GM12872 (cell line): Measurements from ENCODE around the gene GLB1L.

Experiments used
- TF ChIP-seq, protein P1 (sequence below): IDR thresholded peaks from 3 replicates; pipeline ENCODE4 v1.5.1; 2011; ENCODE audit warnings: low read depth, mild to moderate bottlenecking, low read length, moderate library complexity; ENCODE audit not compliant: insufficient read depth

Gene GLB1L

GRCh38 chr2:219285373-219285735, 40.1 kb upstream of the GLB1L start:
- TF ChIP-seq, protein P1, sequence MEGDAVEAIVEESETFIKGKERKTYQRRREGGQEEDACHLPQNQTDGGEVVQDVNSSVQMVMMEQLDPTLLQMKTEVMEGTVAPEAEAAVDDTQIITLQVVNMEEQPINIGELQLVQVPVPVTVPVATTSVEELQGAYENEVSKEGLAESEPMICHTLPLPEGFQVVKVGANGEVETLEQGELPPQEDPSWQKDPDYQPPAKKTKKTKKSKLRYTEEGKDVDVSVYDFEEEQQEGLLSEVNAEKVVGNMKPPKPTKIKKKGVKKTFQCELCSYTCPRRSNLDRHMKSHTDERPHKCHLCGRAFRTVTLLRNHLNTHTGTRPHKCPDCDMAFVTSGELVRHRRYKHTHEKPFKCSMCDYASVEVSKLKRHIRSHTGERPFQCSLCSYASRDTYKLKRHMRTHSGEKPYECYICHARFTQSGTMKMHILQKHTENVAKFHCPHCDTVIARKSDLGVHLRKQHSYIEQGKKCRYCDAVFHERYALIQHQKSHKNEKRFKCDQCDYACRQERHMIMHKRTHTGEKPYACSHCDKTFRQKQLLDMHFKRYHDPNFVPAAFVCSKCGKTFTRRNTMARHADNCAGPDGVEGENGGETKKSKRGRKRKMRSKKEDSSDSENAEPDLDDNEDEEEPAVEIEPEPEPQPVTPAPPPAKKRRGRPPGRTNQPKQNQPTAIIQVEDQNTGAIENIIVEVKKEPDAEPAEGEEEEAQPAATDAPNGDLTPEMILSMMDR: no peak

DNA sequence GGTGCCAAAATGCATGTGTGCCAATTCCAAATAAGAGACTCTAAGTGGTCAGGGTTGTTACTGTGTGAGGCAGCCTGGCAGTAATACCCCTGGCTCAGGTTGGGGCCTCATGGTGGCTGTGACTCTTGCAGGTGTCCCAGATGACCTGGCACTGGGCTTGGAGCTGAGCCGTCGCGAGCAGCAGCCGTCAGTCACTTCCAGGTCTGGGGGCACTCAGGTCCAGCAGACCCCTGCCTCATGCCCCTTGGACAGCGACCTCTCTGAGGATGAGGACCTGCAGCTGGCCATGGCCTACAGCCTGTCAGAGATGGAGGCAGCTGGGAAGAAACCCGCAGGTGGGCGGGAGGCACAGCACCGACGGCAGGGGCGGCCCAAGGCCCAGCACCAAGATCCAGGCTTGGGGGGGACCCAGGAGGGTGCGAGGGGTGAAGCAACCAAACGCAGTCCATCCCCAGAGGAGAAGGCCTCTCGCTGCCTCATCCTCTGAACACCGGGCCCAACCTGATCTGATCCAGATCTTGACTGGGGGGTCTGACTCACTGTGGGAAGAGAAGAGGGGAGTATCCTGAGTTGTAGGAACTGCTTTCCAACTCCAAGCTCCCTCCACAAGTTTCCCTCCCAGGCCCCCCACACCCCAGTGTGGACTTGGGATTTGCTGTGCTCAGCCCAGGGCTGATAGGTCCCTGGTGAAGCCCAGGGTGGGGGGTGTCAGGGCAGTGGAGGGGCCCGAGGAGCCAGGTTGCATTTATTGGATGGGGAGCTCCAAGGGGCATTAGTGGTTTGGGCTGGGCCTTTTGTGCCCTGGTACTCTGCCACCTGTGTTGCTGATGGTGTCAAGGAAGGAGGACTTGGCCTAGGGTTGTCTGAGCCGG, 39.5 kb upstream of the GLB1L start:
- TF ChIP-seq, protein P1: no peak

DNA sequence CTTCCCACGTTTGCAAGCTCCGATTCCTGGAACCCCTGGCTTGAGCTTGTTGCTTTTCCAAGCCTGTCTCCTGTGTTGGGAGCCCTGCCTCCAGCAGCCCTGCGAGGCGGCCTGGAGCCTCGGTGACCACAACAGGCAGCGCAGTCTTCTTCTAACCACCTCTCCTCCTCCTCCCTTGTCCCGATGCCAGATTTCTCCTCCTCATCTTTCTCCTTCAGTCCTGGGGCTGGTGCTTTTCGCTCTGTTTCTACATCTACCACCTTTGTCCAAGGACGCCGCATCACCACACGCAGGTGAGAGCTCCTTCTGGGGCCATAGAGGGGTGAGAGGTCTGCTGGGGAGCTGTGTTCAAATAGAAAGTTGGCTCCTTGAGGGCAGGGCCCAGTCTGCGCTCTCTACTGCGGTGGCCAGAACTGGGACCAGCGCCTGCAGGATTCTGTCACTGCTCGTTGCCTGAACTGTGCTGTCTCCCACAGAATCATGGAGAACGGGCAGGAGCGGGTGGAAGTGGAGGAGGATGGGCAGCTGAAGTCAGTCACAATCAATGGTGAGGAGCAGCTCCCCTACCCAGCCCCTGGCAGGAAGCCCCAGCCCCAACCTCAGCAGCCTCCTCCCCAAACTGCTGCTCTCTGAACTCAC, 37.8 kb upstream of the GLB1L start:
- TF ChIP-seq, protein P1: no peak

DNA sequence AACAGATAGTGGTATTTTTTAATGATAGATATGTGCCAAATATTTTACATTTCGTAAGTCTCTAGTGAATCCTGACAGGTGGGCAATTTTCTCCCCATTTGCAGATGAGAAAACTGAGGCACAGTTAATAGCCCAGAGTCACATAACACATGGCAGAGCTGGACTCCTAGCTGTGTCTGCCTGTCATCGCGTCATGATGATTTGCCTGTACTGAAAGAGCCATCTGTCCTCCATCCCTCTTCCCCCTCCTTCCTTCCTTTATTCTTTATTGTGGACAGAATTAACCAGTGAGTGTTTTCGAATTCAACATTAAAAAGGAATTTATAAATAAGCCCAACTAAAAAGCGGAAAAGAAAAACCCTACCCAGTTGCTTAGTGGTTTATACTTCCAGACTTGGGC, 37.1 kb upstream of the GLB1L start:
- TF ChIP-seq, protein P1: no peak

DNA sequence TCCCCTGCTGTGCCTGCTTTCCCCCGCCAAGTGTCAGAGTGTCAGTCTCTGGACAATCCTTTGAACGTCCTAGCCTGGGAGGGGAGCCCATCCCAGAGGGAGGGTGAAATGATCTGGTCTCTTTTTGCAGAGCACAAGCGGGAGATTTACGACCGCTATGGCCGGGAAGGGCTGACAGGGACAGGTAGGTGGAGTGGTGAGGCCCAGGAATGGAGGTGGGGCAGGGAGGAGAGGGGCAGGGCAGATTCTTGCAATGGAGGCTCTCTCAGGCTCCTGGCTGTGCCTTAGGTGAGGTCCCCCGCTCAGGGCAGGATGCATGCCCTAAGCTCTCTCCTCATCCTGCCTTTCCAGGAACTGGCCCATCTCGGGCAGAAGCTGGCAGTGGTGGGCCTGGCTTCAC, 36.3 kb upstream of the GLB1L start:
- TF ChIP-seq, protein P1: no peak

GRCh38 chr2:219280651-219281050, 35.4 kb upstream of the GLB1L start:
- TF ChIP-seq, protein P1: no peak

DNA sequence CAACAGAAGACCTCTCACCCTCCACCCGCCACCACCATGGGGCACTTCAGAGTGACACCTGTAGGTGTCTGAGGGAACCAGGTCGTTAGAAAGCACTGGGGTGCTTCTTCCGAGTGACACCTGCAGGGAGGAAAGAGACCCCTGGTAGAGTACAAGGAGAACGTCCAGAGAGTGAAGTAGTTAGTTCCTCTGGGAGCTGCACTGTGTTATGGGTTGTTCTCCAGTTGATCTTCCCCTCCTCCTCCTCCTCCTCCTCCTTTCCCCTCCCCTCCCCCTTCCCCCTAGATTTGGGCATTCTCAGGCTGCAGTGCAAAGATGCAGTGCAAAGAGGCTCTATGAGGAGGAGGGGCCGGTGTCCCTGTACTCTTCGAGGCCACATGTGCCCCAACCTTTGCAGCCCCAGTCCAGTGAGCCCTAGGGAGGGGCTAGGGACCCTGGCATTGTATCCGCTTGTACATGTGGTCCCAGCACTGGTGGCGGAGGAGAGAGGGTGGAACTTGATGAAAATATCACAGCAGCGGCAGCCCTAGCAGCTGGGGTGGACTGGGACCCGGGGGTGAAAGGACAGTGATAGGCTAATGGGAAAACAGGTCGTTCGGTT, 34.8 kb upstream of the GLB1L start:
- TF ChIP-seq, protein P1: peak; percentile 51
